Upper lobe of left lung (tissue), 4 donors: Measurements from ENCODE around the gene ADAM12.

Experiments used
- CTCF ChIP-seq, 6 experiments: fragments of 450-650 bp in 4 of 6; fragments of 200-600 bp in 2 of 6; sonication (generic) in 2 of 6; IDR thresholded peaks; one replicate each; pipeline ENCODE4 v1.5.1; 2016 to 2019; ENCODE audit warnings: antibody characterized with exemption in 6 of 6
- EP300 ChIP-seq, 4 donors: sonication (generic); formaldehyde crosslinking; IDR thresholded peaks; one replicate each; pipeline ENCODE4 v1.5.1; 2017; ENCODE audit warnings: antibody characterized with exemption in 4 of 4, control low read depth in 2 of 4
- POLR2AphosphoS5 ChIP-seq, 2 donors: sonication (generic); formaldehyde crosslinking; IDR thresholded peaks; one replicate each; pipeline ENCODE4 v1.5.1; 2017; ENCODE audit warnings: antibody characterized with exemption in 2 of 2

GRCh38 chr10:126342680-126343079 is 45.6 kb downstream of the ADAM12 start:
- TF ChIP-seq CTCF (IDR thresholded peaks at IDR 0.05), result no peak
- no peak for TF ChIP-seq POLR2AphosphoS5 (IDR thresholded peaks at IDR 0.05)
- TF ChIP-seq EP300 (IDR thresholded peaks at IDR 0.05), result no peak
